HFF-Myc (cell line): Measurements from ENCODE around the gene LRRC1.

Experiments
- DNase-seq: peaks from one replicate; pipeline ENCODE4 v3.0.0-alpha.2; 2011; ENCODE audit warnings: low read depth; ENCODE audit errors: extremely low read depth
- H3K4me3 ChIP-seq: replicated peaks from 2 replicates; pipeline ENCODE4 v1.5.1; 2011; ENCODE audit warnings: low read depth, mild to moderate bottlenecking, control low read depth, low read length
- TF ChIP-seq, protein P1 (sequence below): IDR thresholded peaks from 2 replicates; pipeline ENCODE4 v1.5.1; 2012; ENCODE audit warnings: mild to moderate bottlenecking, low read depth, low read length, control low read depth; ENCODE audit errors: missing control alignments

LRRC1 gene

DNA sequence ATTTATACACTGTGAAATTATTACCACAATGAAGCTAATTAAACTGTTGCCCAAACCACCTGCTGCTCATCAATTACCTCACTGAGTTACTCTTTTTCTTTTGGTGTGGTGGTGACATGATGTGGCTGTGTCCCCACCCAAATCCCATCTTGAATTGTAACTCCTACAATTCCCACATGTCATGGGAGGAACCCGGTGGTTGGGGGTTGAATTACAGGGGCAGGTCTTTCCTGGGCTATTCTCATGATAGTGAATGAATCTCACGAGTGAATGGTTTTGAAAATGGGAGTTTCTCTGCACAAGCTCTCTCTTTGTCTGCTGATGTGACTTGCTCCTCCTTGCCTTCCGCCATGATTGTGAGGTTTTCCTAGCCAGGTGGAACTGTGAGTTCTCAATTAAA lies 145.0 kb downstream of the LRRC1 start:
- TF ChIP-seq, protein P1, sequence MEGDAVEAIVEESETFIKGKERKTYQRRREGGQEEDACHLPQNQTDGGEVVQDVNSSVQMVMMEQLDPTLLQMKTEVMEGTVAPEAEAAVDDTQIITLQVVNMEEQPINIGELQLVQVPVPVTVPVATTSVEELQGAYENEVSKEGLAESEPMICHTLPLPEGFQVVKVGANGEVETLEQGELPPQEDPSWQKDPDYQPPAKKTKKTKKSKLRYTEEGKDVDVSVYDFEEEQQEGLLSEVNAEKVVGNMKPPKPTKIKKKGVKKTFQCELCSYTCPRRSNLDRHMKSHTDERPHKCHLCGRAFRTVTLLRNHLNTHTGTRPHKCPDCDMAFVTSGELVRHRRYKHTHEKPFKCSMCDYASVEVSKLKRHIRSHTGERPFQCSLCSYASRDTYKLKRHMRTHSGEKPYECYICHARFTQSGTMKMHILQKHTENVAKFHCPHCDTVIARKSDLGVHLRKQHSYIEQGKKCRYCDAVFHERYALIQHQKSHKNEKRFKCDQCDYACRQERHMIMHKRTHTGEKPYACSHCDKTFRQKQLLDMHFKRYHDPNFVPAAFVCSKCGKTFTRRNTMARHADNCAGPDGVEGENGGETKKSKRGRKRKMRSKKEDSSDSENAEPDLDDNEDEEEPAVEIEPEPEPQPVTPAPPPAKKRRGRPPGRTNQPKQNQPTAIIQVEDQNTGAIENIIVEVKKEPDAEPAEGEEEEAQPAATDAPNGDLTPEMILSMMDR, result no peak
- no peak for DNase-seq
- H3K4me3 ChIP-seq, result no peak overlapping the region

DNA sequence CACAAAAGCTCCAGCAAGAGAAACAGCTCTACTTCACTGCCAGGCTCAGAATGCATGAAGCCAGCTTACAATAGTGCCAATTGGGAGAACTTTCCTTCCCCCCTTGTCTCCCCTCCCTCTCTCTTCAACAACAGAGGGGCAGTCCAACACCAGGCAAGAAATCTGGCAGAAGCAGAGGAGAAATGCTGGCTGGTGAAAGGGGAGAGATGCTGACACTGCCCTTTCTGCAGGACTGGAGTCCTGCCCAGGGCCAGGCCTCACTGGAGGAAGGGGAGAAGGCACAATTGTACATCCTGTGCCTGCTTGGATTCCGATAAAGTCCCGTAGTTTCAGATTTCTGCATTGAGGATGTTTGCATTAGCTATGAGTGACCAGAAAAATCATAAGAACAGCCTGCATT lies 148.6 kb downstream of the LRRC1 start:
- TF ChIP-seq, protein P1, result no peak
- DNase-seq, result no peak
- H3K4me3 ChIP-seq, result no peak overlapping the region

DNA sequence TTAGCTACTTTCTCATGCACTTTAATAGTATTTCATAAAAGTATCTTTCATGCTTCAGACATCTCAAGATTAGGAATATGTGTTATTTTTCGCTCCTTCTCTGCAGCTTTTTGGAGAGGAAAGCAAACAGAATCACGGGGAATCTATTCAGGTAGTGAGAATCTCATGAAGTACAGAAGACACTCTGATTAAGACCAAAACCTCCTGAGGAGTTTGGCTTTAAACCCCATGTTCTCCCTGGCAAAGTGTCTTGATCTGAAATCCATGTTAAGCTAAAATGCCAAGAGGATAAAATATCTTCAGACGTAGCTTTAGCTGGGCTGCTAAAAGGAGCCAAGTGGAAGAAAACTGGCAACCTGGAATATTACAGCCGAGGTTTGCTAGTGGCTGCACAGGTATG lies 149.3 kb downstream of the LRRC1 start:
- no peak for DNase-seq
- H3K4me3 ChIP-seq, result no peak overlapping the region
- TF ChIP-seq, protein P1, result no peak

DNA sequence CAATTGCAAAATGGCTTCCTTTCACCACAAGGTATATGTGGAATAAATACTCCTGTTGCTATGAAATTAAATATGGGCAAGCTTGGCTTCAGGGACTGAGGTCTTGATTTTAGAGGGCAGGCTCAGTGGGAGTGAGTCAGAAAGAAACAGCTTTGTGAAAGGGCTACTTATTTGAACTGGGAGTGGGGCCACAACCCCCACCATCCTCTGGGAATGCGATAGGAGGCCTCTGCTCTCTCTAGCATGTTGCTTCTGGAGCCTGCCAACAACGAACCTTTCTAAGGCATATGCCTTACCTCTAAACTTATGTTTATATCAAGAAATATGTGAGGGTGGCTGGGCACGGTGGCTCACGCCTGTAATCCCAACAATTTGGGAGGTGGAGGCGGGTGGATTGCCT lies 149.7 kb downstream of the LRRC1 start:
- H3K4me3 ChIP-seq, result no peak overlapping the region
- TF ChIP-seq, protein P1, result no peak
- DNase-seq, result no peak

DNA sequence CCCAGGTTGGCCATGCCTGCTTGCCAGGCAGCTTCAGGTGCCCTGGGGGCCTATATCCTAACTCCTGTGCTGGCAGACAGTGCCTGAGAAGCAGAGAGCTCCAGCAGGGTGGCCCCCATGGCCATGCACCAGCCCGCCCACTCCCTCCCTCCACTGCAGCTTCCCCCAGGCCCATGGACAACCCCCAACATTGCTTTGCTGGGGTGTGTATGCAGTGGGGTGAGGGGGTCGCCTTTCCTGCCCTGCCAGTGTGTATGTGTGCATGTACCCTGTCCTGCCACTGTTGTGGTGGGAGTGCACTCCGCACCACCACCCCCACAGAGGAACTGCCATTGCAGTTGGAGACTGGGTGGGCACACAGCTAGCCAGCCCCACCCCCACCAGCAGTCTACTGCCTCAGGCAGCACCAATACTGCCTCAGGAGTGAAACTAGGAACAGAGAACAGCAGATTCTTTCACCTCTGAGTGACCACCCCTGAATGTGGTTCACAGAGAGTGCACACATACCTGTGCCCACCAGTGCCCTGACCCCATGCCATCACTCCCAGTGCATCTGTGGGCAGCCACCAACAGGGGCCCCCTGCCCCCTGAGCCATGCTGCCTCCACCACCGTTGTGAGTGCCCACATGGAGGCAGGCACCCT lies 151.1 kb downstream of the LRRC1 start:
- TF ChIP-seq, protein P1, result no peak
- no peak overlapping the region for H3K4me3 ChIP-seq
- no peak for DNase-seq

DNA sequence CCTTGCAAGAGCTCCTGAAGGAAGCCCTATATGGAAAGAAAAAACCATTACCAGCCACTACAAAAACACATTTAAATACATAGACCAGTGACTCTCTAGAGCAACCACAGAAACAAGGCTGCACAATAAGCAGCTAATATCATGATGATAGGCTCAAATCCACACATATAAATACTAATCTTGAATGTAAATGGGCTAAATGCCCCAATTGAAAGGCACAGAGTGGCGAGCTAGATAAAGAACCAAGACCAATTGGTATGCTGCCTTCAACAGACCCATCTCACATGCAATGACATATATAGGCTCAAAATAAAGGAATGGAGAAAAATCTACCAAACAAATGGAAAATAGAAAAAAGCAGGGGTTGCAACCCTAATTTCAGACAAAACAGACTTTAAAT lies 153.0 kb downstream of the LRRC1 start:
- H3K4me3 ChIP-seq, result no peak overlapping the region
- no peak for DNase-seq
- TF ChIP-seq, protein P1, result no peak

DNA sequence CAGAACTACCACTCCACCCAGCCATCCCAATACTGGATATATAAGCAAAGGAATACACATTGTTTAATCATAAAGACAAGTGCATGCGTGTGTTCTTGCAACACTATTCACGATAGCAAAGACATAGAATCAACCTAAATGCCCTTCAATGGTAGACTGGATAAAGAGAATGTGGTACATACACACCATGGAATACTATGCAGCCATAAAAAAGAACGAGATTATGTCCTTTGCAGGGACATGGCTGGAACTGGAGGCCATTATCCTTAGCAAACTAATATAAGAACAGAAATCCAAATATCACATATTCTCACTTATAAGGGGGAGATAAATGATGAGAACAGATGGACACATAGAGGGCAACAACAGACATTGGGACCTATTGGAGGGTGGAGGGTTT lies 156.6 kb downstream of the LRRC1 start:
- no peak for DNase-seq
- TF ChIP-seq, protein P1, result no peak
- H3K4me3 ChIP-seq, result no peak overlapping the region
